Neural cell (in vitro differentiated cells): ENCODE data around the gene PARD3B.

Experiments used
- CTCF ChIP-seq: fragments of 450-650 bp; IDR thresholded peaks from 2 replicates; pipeline ENCODE4 v1.5.1; 2014; ENCODE audit warnings: antibody characterized with exemption, mild to moderate bottlenecking, moderate library complexity; ENCODE audit not compliant: poor library complexity, severe bottlenecking
- EP300 ChIP-seq: fragments of 450-650 bp; conservative IDR thresholded peaks from 2 replicates; pipeline ENCODE4 v1.6.1; 2014; ENCODE audit warnings: antibody characterized with exemption, mild to moderate bottlenecking, moderate library complexity; ENCODE audit not compliant: poor library complexity, severe bottlenecking
- EZH2 ChIP-seq: fragments of 200-600, 300-800 bp; shearing (Covaris generic), sonication (generic); IDR thresholded peaks from 2 replicates; pipeline ENCODE4 v1.6.1; 2014; ENCODE audit warnings: antibody characterized with exemption, low read length, borderline replicate concordance, mild to moderate bottlenecking; ENCODE audit not compliant: insufficient read depth, poor library complexity, severe bottlenecking
- POLR2AphosphoS5 ChIP-seq: IDR thresholded peaks from 2 replicates; pipeline ENCODE4 v1.6.1; 2012
- RAD21 ChIP-seq: fragments of 450-650 bp; conservative IDR thresholded peaks from 2 replicates; pipeline ENCODE4 v1.6.1; 2014; ENCODE audit warnings: antibody characterized with exemption, mild to moderate bottlenecking, moderate library complexity
- SMC3 ChIP-seq: fragments of 450-650 bp; conservative IDR thresholded peaks from 2 replicates; pipeline ENCODE4 v1.6.1; 2014; ENCODE audit warnings: antibody characterized with exemption, mild to moderate bottlenecking, moderate library complexity; ENCODE audit not compliant: poor library complexity
- TAF1 ChIP-seq: IDR thresholded peaks from 2 replicates; pipeline ENCODE4 v1.6.1; 2012; ENCODE audit warnings: low read depth
- TF ChIP-seq, protein P1 (sequence below): IDR thresholded peaks from 2 replicates; pipeline ENCODE4 v1.6.1; 2012; ENCODE audit warnings: borderline replicate concordance

- no peak for TF ChIP-seq CTCF
- no peak for TF ChIP-seq EP300
- TF ChIP-seq TAF1: no peak
- no peak for TF ChIP-seq RAD21
- no peak for TF ChIP-seq POLR2AphosphoS5
- TF ChIP-seq EZH2: no peak
- TF ChIP-seq, protein P1, sequence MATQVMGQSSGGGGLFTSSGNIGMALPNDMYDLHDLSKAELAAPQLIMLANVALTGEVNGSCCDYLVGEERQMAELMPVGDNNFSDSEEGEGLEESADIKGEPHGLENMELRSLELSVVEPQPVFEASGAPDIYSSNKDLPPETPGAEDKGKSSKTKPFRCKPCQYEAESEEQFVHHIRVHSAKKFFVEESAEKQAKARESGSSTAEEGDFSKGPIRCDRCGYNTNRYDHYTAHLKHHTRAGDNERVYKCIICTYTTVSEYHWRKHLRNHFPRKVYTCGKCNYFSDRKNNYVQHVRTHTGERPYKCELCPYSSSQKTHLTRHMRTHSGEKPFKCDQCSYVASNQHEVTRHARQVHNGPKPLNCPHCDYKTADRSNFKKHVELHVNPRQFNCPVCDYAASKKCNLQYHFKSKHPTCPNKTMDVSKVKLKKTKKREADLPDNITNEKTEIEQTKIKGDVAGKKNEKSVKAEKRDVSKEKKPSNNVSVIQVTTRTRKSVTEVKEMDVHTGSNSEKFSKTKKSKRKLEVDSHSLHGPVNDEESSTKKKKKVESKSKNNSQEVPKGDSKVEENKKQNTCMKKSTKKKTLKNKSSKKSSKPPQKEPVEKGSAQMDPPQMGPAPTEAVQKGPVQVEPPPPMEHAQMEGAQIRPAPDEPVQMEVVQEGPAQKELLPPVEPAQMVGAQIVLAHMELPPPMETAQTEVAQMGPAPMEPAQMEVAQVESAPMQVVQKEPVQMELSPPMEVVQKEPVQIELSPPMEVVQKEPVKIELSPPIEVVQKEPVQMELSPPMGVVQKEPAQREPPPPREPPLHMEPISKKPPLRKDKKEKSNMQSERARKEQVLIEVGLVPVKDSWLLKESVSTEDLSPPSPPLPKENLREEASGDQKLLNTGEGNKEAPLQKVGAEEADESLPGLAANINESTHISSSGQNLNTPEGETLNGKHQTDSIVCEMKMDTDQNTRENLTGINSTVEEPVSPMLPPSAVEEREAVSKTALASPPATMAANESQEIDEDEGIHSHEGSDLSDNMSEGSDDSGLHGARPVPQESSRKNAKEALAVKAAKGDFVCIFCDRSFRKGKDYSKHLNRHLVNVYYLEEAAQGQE: no peak
- TF ChIP-seq SMC3: no peak
These were observed 960.1 kb downstream of the PARD3B start for GRCh38 chr2:205505371-205505770.
